NCI-H345 (cell line): Measurements from ENCODE around the gene NEDD4.

ENCODE experiments used
- DNase-seq: peaks from one replicate; lab custom pipeline; 2025; lab: John Stamatoyannopoulos, UW

Gene NEDD4

GRCh38 chr15:55778932-55779331, 214.5 kb downstream of the NEDD4 start:
- DNase-seq: no peak
